Activated B cell treated with CpG ODN at 0.5 μM for 24 hours (primary cell): ENCODE data around the gene PDXK. TPM values are rescaled to one million over a fixed set of nuclear protein-coding genes. Genes with fewer than 3 reads are reported as not detected.

Experiments
- ATAC-seq: fragments of 200-7000 bp; cut with Tn5 transposase; one replicate; pipeline ENCODE4 v1.10.0; 2021; ENCODE audit warnings: low read depth, mild to moderate bottlenecking, moderate library complexity
- CTCF ChIA-PET: fragments of 350-600 bp; sonication (Branson Sonifier 250); formaldehyde crosslinking; loops from one replicate; lab custom pipeline; 2021; ENCODE audit warnings: antibody characterized with exemption; lab: Charles Lee
- POLR2A ChIA-PET: fragments of 350-600 bp; sonication (Branson Sonifier 250); formaldehyde crosslinking; loops from one replicate; lab custom pipeline; 2021; ENCODE audit warnings: antibody characterized with exemption; lab: Charles Lee
- DNase-seq: peaks from one replicate; pipeline ENCODE4 v3.0.0; 2022
- H3K27ac Mint-ChIP-seq: one replicate; pipeline ENCODE4 v1.8.0; 2020; ENCODE audit warnings: mixed read lengths
- H3K27me3 Mint-ChIP-seq: one replicate; pipeline ENCODE4 v1.8.0; 2021; ENCODE audit warnings: mixed read lengths
- H3K36me3 Mint-ChIP-seq: one replicate; pipeline ENCODE4 v1.8.0; 2021; ENCODE audit warnings: low read depth, mixed read lengths
- H3K4me1 Mint-ChIP-seq: one replicate; pipeline ENCODE4 v1.8.0; 2021; ENCODE audit warnings: mixed read lengths
- H3K4me3 Mint-ChIP-seq: one replicate; pipeline ENCODE4 v1.8.0; 2020; ENCODE audit warnings: mild to moderate bottlenecking, mixed read lengths
- H3K9me3 Mint-ChIP-seq: one replicate; pipeline ENCODE4 v1.8.0; 2020; ENCODE audit warnings: mixed read lengths
- CTCF ChIP-seq: fragments of 200-600 bp; IDR thresholded peaks from one replicate; pipeline ENCODE4 v1.8.0; 2022; ENCODE audit warnings: antibody characterized with exemption, mild to moderate bottlenecking
- intact Hi-C: fragments of 100-400 bp; cut with micrococcal nuclease; formaldehyde crosslinking; loops from one replicate; pipeline ENCODE4 v1.15.1; 2024
- total RNA-seq: library from RNA; stranded (reverse); gene quantifications from 2 replicates; pipeline ENCODE4 v1.2.3, GENCODE V29; 2022

The PDXK gene
- total RNA-seq, 1 donor from 2014 or later = 54.2 TPM

GRCh38 chr21:43749651-43750262 lies 30.8 kb downstream of the PDXK start:
- no peaks in the 10 kb centered on the region for H3K9me3 Mint-ChIP-seq
- no peaks in the 10 kb centered on the region for H3K4me1 Mint-ChIP-seq
- H3K27me3 Mint-ChIP-seq = no peaks in the 10 kb centered on the region
- ATAC-seq (no peak), DNase-seq (no peak)
- no peak overlapping the region for H3K27ac Mint-ChIP-seq
- ChIA-PET POLR2A (no interaction called here), CTCF (no interaction called here)
- no peak overlapping the region for H3K4me3 Mint-ChIP-seq
- no peak for TF ChIP-seq CTCF
- intact Hi-C loops = no loop called here
- peaks cover 76% of the 10 kb centered on the region for H3K36me3 Mint-ChIP-seq

- POLR2A ChIA-PET = no interaction called here
- H3K27me3 Mint-ChIP-seq = no peaks in the 10 kb centered on the region
- no peak for TF ChIP-seq CTCF
- CTCF ChIA-PET = no interaction called here
- peaks cover 75% of the 10 kb centered on the region for H3K36me3 Mint-ChIP-seq
- ATAC-seq (no peak), DNase-seq (no peak)
- intact Hi-C loops = no loop called here
- H3K4me1 Mint-ChIP-seq = no peaks in the 10 kb centered on the region
- H3K27ac Mint-ChIP-seq = no peak overlapping the region
- no peaks in the 10 kb centered on the region for H3K9me3 Mint-ChIP-seq
- no peak overlapping the region for H3K4me3 Mint-ChIP-seq
Measured at GRCh38 chr21:43750339-43751033, 31.6 kb downstream of the PDXK start.

- no peak overlapping the region for H3K4me3 Mint-ChIP-seq
- H3K27ac Mint-ChIP-seq = no peak overlapping the region
- ChIA-PET CTCF (no interaction called here), POLR2A (no interaction called here)
- intact Hi-C loops = no loop called here
- ATAC-seq (no peak), DNase-seq (no peak)
- peaks cover 74% of the 10 kb centered on the region for H3K36me3 Mint-ChIP-seq
- H3K27me3 Mint-ChIP-seq = no peaks in the 10 kb centered on the region
- no peak for TF ChIP-seq CTCF
- no peaks in the 10 kb centered on the region for H3K9me3 Mint-ChIP-seq
- no peaks in the 10 kb centered on the region for H3K4me1 Mint-ChIP-seq
Measured at GRCh38 chr21:43751955-43752591, 33.1 kb downstream of the PDXK start.

- Mint-ChIP-seq H3K27ac (no peak overlapping the region), H3K27me3 (no peaks in the 10 kb centered on the region), H3K36me3 (peaks cover 69% of the 10 kb centered on the region), H3K4me1 (no peaks in the 10 kb centered on the region), H3K4me3 (no peak overlapping the region), H3K9me3 (no peaks in the 10 kb centered on the region)
- ATAC-seq (no peak), DNase-seq (no peak)
- intact Hi-C loops = no loop called here
- CTCF ChIA-PET = no interaction called here
- POLR2A ChIA-PET = no interaction called here
- TF ChIP-seq CTCF = no peak
Measured at GRCh38 chr21:43752758-43753438, 34.0 kb downstream of the PDXK start.

- ChIA-PET POLR2A (no interaction called here), CTCF (no interaction called here)
- intact Hi-C loops = no loop called here
- ATAC-seq (no peak), DNase-seq (no peak)
- Mint-ChIP-seq H3K4me1 (no peaks in the 10 kb centered on the region), H3K27me3 (no peaks in the 10 kb centered on the region), H3K4me3 (no peak overlapping the region), H3K9me3 (no peaks in the 10 kb centered on the region), H3K27ac (no peak overlapping the region), H3K36me3 (peaks cover 69% of the 10 kb centered on the region)
- no peak for TF ChIP-seq CTCF
Measured at GRCh38 chr21:43753439-43753799, 34.5 kb downstream of the PDXK start.
